ENCODE results near the gene MGRN1. TPM values are rescaled to one million over a fixed set of nuclear protein-coding genes. Genes with fewer than 3 reads are reported as not detected.

Gene MGRN1
- total and polyA plus RNA-seq, 4 donors: 29.5 to 112 (median 47.0) TPM

GRCh38 chr16:4578961-4579530 lies 45.6 kb upstream of the MGRN1 start:
- Histone ChIP-seq H3K4me3 (no peak overlapping the region), H3K27me3 (ENCODE audit: control insufficient read depth in 3 of 3, insufficient read depth in 3 of 3, low read length in 2 of 3) (no peaks in the 10 kb centered on the region), H3K36me3 (ENCODE audit: control insufficient read depth in 4 of 4, insufficient read depth in 4 of 4, low read length in 4 of 4) (no peaks in the 10 kb centered on the region), H3K4me1 (ENCODE audit: control insufficient read depth in 5 of 5, insufficient read depth in 5 of 5, low read length in 5 of 5) (peaks cover 0 to 6% (median 0%) of the 10 kb centered on the region in 5 donors), H3K27ac (ENCODE audit: low read depth in 1 of 2, low read length in 1 of 2) (peak overlapping the region in 1 of 2 donors; percentile 22), H3K9ac (ENCODE audit: insufficient read depth in 1 of 2, low read length in 2 of 2) (no peak overlapping the region), H3K9me3 (ENCODE audit: control insufficient read depth in 4 of 4, insufficient read depth in 3 of 4, low read length in 3 of 4) (no peaks in the 10 kb centered on the region)
- ATAC-seq (ENCODE audit: insufficient read depth, low FRiP score) (no peak), DNase-seq (no peak)
- WGBS, 2 donors: 79 to 91% methylated on average over 13 of the region's 13 CpGs
- no peak for TF ChIP-seq CTCF (IDR thresholded peaks at IDR 0.05; ENCODE audit: control extremely low read depth, extremely low read depth)

GRCh38 chr16:4580250-4580649 lies 44.4 kb upstream of the MGRN1 start:
- Histone ChIP-seq H3K27ac (ENCODE audit: low read depth in 1 of 2, low read length in 1 of 2) (no peak overlapping the region), H3K4me3 (no peak overlapping the region), H3K9ac (ENCODE audit: insufficient read depth in 1 of 2, low read length in 2 of 2) (no peak overlapping the region), H3K9me3 (ENCODE audit: control insufficient read depth in 4 of 4, insufficient read depth in 3 of 4, low read length in 3 of 4) (no peaks in the 10 kb centered on the region), H3K36me3 (ENCODE audit: control insufficient read depth in 4 of 4, insufficient read depth in 4 of 4, low read length in 4 of 4) (no peaks in the 10 kb centered on the region), H3K4me1 (ENCODE audit: control insufficient read depth in 5 of 5, insufficient read depth in 5 of 5, low read length in 5 of 5) (peaks cover 0 to 1% (median 0%) of the 10 kb centered on the region in 5 donors), H3K27me3 (ENCODE audit: control insufficient read depth in 3 of 3, insufficient read depth in 3 of 3, low read length in 2 of 3) (no peaks in the 10 kb centered on the region)
- DNase-seq (peak in 1 of 3 donors; percentile 17), ATAC-seq (ENCODE audit: insufficient read depth, low FRiP score) (no peak)
- no peak for TF ChIP-seq CTCF (IDR thresholded peaks at IDR 0.05; ENCODE audit: control extremely low read depth, extremely low read depth)
- 43 to 78% methylated on average over 6 of the region's 6 CpGs for WGBS, 2 donors

- DNase-seq (no peak), ATAC-seq (ENCODE audit: insufficient read depth, low FRiP score) (no peak)
- H3K4me1 ChIP-seq (ENCODE audit: control insufficient read depth in 5 of 5, insufficient read depth in 5 of 5, low read length in 5 of 5): no peaks in the 10 kb centered on the region
- no peak overlapping the region for H3K4me3 ChIP-seq
- no peaks in the 10 kb centered on the region for H3K27me3 ChIP-seq (ENCODE audit: control insufficient read depth in 3 of 3, insufficient read depth in 3 of 3, low read length in 2 of 3)
- H3K36me3 ChIP-seq (ENCODE audit: control insufficient read depth in 4 of 4, insufficient read depth in 4 of 4, low read length in 4 of 4): no peaks in the 10 kb centered on the region
- 61 to 78% methylated on average over 4 of the region's 4 CpGs for WGBS, 2 donors
- no peak overlapping the region for H3K27ac ChIP-seq (ENCODE audit: low read depth in 1 of 2, low read length in 1 of 2)
- H3K9ac ChIP-seq (ENCODE audit: insufficient read depth in 1 of 2, low read length in 2 of 2): no peak overlapping the region
- peaks cover 0 to 3% (median 0%) of the 10 kb centered on the region in 4 donors for H3K9me3 ChIP-seq (ENCODE audit: control insufficient read depth in 4 of 4, insufficient read depth in 3 of 4, low read length in 3 of 4)
- no peak for TF ChIP-seq CTCF (IDR thresholded peaks at IDR 0.05; ENCODE audit: control extremely low read depth, extremely low read depth)
Observed at GRCh38 chr16:4583906-4584305, 40.7 kb upstream of the MGRN1 start.

- no peak for TF ChIP-seq CTCF (IDR thresholded peaks at IDR 0.05; ENCODE audit: control extremely low read depth, extremely low read depth)
- H3K4me1 ChIP-seq (ENCODE audit: control insufficient read depth in 5 of 5, insufficient read depth in 5 of 5, low read length in 5 of 5): no peaks in the 10 kb centered on the region
- no peak for ATAC-seq (ENCODE audit: insufficient read depth, low FRiP score)
- H3K4me3 ChIP-seq: no peak overlapping the region
- H3K27me3 ChIP-seq (ENCODE audit: control insufficient read depth in 3 of 3, insufficient read depth in 3 of 3, low read length in 2 of 3): no peaks in the 10 kb centered on the region
- peaks cover 0 to 3% (median 0%) of the 10 kb centered on the region in 4 donors for H3K9me3 ChIP-seq (ENCODE audit: control insufficient read depth in 4 of 4, insufficient read depth in 3 of 4, low read length in 3 of 4)
- no peak overlapping the region for H3K9ac ChIP-seq (ENCODE audit: insufficient read depth in 1 of 2, low read length in 2 of 2)
- WGBS, 2 donors: 59 to 62% methylated on average over 7 of the region's 7 CpGs
- no peak overlapping the region for H3K27ac ChIP-seq (ENCODE audit: low read depth in 1 of 2, low read length in 1 of 2)
- no peak for DNase-seq
- H3K36me3 ChIP-seq (ENCODE audit: control insufficient read depth in 4 of 4, insufficient read depth in 4 of 4, low read length in 4 of 4): no peaks in the 10 kb centered on the region
Observed at GRCh38 chr16:4586291-4586690, 38.3 kb upstream of the MGRN1 start.
